Activated B cell treated with CpG ODN at 0.5 μM for 24 hours (primary cell): ENCODE results near the gene KIAA1217. TPM values are rescaled to one million over a fixed set of nuclear protein-coding genes. Genes with fewer than 3 reads are reported as not detected.

Experiments
- ATAC-seq: fragments of 200-7000 bp; cut with Tn5 transposase; one replicate; pipeline ENCODE4 v1.10.0; 2021; ENCODE audit warnings: low read depth, mild to moderate bottlenecking, moderate library complexity
- CTCF ChIA-PET: fragments of 350-600 bp; sonication (Branson Sonifier 250); formaldehyde crosslinking; loops from one replicate; lab custom pipeline; 2021; ENCODE audit warnings: antibody characterized with exemption; lab: Charles Lee
- POLR2A ChIA-PET: fragments of 350-600 bp; sonication (Branson Sonifier 250); formaldehyde crosslinking; loops from one replicate; lab custom pipeline; 2021; ENCODE audit warnings: antibody characterized with exemption; lab: Charles Lee
- DNase-seq: peaks from one replicate; pipeline ENCODE4 v3.0.0; 2022
- H3K27ac Mint-ChIP-seq: one replicate; pipeline ENCODE4 v1.8.0; 2020; ENCODE audit warnings: mixed read lengths
- H3K27me3 Mint-ChIP-seq: one replicate; pipeline ENCODE4 v1.8.0; 2021; ENCODE audit warnings: mixed read lengths
- H3K36me3 Mint-ChIP-seq: one replicate; pipeline ENCODE4 v1.8.0; 2021; ENCODE audit warnings: low read depth, mixed read lengths
- H3K4me1 Mint-ChIP-seq: one replicate; pipeline ENCODE4 v1.8.0; 2021; ENCODE audit warnings: mixed read lengths
- H3K4me3 Mint-ChIP-seq: one replicate; pipeline ENCODE4 v1.8.0; 2020; ENCODE audit warnings: mild to moderate bottlenecking, mixed read lengths
- H3K9me3 Mint-ChIP-seq: one replicate; pipeline ENCODE4 v1.8.0; 2020; ENCODE audit warnings: mixed read lengths
- CTCF ChIP-seq: fragments of 200-600 bp; IDR thresholded peaks from one replicate; pipeline ENCODE4 v1.8.0; 2022; ENCODE audit warnings: antibody characterized with exemption, mild to moderate bottlenecking
- intact Hi-C: fragments of 100-400 bp; cut with micrococcal nuclease; formaldehyde crosslinking; loops from one replicate; pipeline ENCODE4 v1.15.1; 2024
- total RNA-seq: library from RNA; stranded (reverse); gene quantifications from 2 replicates; pipeline ENCODE4 v1.2.3, GENCODE V29; 2022

The KIAA1217 gene
- total RNA-seq, 1 donor from 2014 or later, result 0.71 TPM

DNA sequence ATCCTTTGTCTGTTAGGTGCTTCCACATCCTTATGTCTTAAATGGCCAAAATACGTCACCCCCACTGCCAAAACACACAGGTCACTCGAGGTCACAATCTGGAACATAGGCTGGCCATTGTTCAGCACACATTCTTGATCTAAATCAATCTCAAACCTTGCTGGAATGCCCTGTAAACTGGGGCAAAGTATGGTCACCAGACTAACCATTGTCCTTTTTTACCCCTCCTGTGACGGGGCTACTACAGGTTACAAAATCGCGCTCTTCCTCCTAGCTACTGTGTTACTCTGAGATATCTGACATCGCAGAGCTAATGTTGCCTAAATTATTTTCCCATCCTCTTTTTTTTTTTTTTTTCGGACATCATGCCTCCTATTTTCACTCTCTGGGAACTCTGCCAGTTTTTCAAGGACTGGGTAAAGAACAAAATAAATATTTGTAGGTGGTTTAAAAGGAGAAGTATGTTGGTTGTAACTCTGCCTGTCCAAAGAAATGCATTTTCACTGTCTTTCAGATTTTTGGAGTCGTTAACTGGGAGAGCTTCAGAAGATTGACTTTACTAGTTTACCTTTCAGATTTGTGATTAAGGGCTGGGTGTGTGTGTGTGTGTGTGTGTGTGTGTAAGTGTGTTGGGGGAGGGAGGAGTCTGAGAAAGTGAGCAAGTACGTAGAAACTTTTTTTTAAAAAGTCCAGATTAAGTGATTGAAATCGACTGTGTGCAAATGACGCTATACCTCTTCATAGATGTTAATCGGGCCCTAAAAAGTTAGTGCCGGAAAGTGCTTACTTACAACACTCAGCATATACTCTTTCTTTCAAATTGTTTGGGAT lies 942 bp upstream of the KIAA1217 start:
- no peak for DNase-seq
- POLR2A ChIA-PET, result no interaction called here
- Mint-ChIP-seq H3K36me3 (no peaks in the 10 kb centered on the region), H3K27me3 (peaks cover 17% of the 10 kb centered on the region), H3K27ac (no peak overlapping the region), H3K4me3 (peak overlapping the region; percentile 46), H3K9me3 (peaks cover 2% of the 10 kb centered on the region), H3K4me1 (peaks cover 18% of the 10 kb centered on the region)
- CTCF ChIA-PET, result no interaction called here
- no peak for ATAC-seq
- intact Hi-C loops, result no loop called here
- TF ChIP-seq CTCF, result no peak

DNA sequence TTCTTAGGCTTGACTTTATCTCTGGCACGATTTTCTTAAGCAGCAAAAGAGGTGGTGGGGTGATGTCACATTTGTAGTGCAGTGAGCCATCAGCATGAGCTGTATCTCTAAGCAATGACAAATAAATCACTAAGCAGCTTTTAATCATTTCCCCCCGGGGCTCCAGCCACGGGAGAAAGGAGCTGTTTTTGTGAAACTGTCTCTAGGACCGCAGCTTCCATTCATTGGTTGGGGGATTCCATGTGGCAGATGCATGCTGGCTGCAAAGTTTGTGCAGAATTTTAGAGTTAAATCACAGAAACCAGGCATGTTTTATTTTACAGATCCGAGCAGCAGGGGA lies 464 bp downstream of the KIAA1217 start:
- Mint-ChIP-seq H3K4me3 (peak overlapping the region; percentile 42), H3K27me3 (peaks cover 17% of the 10 kb centered on the region), H3K36me3 (no peaks in the 10 kb centered on the region), H3K27ac (no peak overlapping the region), H3K9me3 (peaks cover 2% of the 10 kb centered on the region), H3K4me1 (peaks cover 18% of the 10 kb centered on the region)
- CTCF ChIA-PET, result no interaction called here
- POLR2A ChIA-PET, result no interaction called here
- TF ChIP-seq CTCF, result no peak
- ATAC-seq (no peak), DNase-seq (no peak)
- intact Hi-C loops, result no loop called here

- POLR2A ChIA-PET, result interaction anchor here (0.5 kb wide), 1 partner anchor 14 kb away, joined by 3 read pairs; no protein-coding TSS in a partner anchor
- H3K27ac Mint-ChIP-seq, result no peak overlapping the region
- H3K4me3 Mint-ChIP-seq, result peak overlapping the region; percentile 56
These were observed 1.1 kb downstream of the KIAA1217 start for GRCh38 chr10:24209946-24210491.

GRCh38 chr10:24210501-24210900 lies 1.6 kb downstream of the KIAA1217 start:
- Mint-ChIP-seq H3K27me3 (peaks cover 17% of the 10 kb centered on the region), H3K36me3 (no peaks in the 10 kb centered on the region), H3K4me1 (peaks cover 18% of the 10 kb centered on the region), H3K4me3 (no peak overlapping the region), H3K9me3 (peaks cover 2% of the 10 kb centered on the region), H3K27ac (no peak overlapping the region)
- ChIA-PET CTCF (no interaction called here), POLR2A (no interaction called here)
- intact Hi-C loops, result no loop called here
- ATAC-seq (no peak), DNase-seq (no peak)
- no peak for TF ChIP-seq CTCF

More at GRCh38 chr10:24209946-24210491, 1.1 kb downstream of the KIAA1217 start:
- intact Hi-C loops, result no loop called here
- peaks cover 17% of the 10 kb centered on the region for H3K27me3 Mint-ChIP-seq
- no peaks in the 10 kb centered on the region for H3K36me3 Mint-ChIP-seq
- no peak for TF ChIP-seq CTCF
- CTCF ChIA-PET, result no interaction called here
- H3K4me1 Mint-ChIP-seq, result peaks cover 18% of the 10 kb centered on the region
- H3K9me3 Mint-ChIP-seq, result peaks cover 2% of the 10 kb centered on the region
- DNase-seq (no peak), ATAC-seq (peak; percentile 34)

DNA sequence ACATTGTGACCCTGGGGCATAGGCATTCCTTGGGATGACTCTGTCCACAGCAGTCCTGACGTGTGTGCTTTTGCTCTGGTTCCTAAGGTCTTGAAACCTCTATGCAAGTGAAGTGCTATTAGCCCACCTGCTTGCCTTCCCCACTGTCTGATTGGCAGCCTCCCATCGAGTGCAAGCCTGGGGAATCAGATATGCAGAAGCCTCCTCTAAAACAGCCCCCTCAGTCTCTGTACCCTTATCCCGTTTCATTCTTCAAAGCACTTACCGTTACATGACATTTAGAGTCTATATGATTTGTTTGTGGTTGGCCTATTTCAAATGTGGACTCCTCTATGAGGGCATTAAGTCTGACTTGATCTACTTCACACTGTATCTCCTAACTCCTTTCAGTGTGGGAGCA lies 4.3 kb downstream of the KIAA1217 start:
- peaks cover 2% of the 10 kb centered on the region for H3K9me3 Mint-ChIP-seq

More for the DNA sequence above, 4.3 kb downstream of the KIAA1217 start:
- H3K4me1 Mint-ChIP-seq, result peaks cover 16% of the 10 kb centered on the region
- H3K36me3 Mint-ChIP-seq, result no peaks in the 10 kb centered on the region
- no peak for ATAC-seq
- peaks cover 12% of the 10 kb centered on the region for H3K27me3 Mint-ChIP-seq
- TF ChIP-seq CTCF, result no peak
- intact Hi-C loops, result no loop called here
- no peak overlapping the region for H3K4me3 Mint-ChIP-seq
- POLR2A ChIA-PET, result no interaction called here
- no peak overlapping the region for H3K27ac Mint-ChIP-seq
- CTCF ChIA-PET, result no interaction called here
- no peak for DNase-seq
